Activated T-cell treated with anti-CD3 and anti-CD28 coated beads, Interleukin-2, amount 50 U/mL, for 72 hours (primary cell): ENCODE results near the gene ANKRD62. TPM values are rescaled to one million over a fixed set of nuclear protein-coding genes. Genes with fewer than 3 reads are reported as not detected.
A peak's percentile ranks its signal among the peaks of the same experiment; 100 is the strongest.
"Not testable (repeated sequence)": the region's sequence is repeated elsewhere in the genome, so short reads cannot be mapped to it uniquely, and the experiment has no call there.

ENCODE experiments used
- ATAC-seq, 2 donors: fragments of 150-1000 bp; cut with Tn5 transposase; replicated peaks in 1 of 2; 2 replicates each; pipeline ENCODE4 v1.10.0; 2021; ENCODE audit warnings: moderate library complexity in 2 of 2, mild to moderate bottlenecking in 1 of 2
- DNase-seq, 2 donors: peaks; one replicate each; pipeline ENCODE4 v3.0.0; 2021 to 2022; ENCODE audit warnings: mixed read lengths in 1 of 2
- H3K27ac Mint-ChIP-seq: one replicate; pipeline ENCODE4 v1.8.0; 2022; ENCODE audit warnings: mild to moderate bottlenecking, moderate library complexity, mixed read lengths
- H3K27me3 Mint-ChIP-seq: one replicate; pipeline ENCODE4 v1.8.0; 2022; ENCODE audit warnings: low read depth, mixed read lengths
- H3K36me3 Mint-ChIP-seq, 2 donors: one replicate each; pipeline ENCODE4 v1.8.0; 2022; ENCODE audit warnings: mixed read lengths in 2 of 2, mild to moderate bottlenecking in 1 of 2; ENCODE audit not compliant: insufficient read depth in 2 of 2
- H3K4me1 Mint-ChIP-seq: one replicate; pipeline ENCODE4 v1.8.0; 2022; ENCODE audit warnings: low read depth, mixed read lengths
- H3K4me3 Mint-ChIP-seq, 2 donors: one replicate each; pipeline ENCODE4 v1.8.0; 2022; ENCODE audit warnings: mild to moderate bottlenecking in 2 of 2, mixed read lengths in 2 of 2, moderate library complexity in 2 of 2
- H3K9me3 Mint-ChIP-seq, 2 donors: one replicate each; pipeline ENCODE4 v1.8.0; 2022; ENCODE audit warnings: mixed read lengths in 2 of 2
- total RNA-seq, 2 donors: library from RNA; stranded (reverse); gene quantifications; one replicate each; pipeline ENCODE4 v1.2.3, GENCODE V29; 2022

The ANKRD62 gene
- total RNA-seq, 2 donors from 2014 or later: not detected

DNA sequence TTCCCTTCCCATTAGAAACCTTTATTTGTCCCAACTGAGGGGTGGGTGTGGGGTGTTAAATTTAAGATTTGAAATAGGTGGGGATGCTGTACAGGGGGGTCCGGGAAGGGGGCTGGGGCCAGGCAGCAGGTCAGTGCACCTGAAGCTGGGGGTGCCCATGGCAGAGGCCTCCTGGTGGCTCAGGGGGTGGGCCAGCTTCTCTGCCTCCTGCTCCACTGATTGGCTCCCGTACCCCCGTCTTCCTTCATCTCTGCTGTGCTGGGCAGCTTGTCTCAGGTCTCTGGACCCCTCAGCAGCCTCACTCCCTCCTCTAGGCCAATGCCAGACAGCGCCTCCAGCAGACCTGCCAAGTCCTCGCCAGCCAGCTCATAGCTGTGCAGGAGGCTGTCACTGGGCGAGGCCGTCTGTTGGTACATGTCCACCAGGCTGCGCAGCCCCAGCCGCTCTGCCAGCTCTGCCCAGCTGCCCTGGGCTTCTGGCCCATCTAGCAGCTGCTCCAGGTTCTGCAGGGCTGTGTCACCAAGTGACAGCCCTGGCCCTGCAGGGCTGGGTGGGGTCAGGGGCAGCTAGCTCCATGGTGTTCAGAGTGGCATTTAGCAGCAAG lies 2.0 kb upstream of the ANKRD62 start:
- Mint-ChIP-seq H3K27ac (no peak overlapping the region), H3K27me3 (no peaks in the 10 kb centered on the region), H3K4me1 (no peaks in the 10 kb centered on the region), H3K4me3 (no peak overlapping the region), H3K9me3 (peaks cover 0 to 2% of the 10 kb centered on the region in 2 donors), H3K36me3 (peaks cover 0 to 3% of the 10 kb centered on the region in 2 donors)
- DNase-seq (no peak), ATAC-seq (no peak)

DNA sequence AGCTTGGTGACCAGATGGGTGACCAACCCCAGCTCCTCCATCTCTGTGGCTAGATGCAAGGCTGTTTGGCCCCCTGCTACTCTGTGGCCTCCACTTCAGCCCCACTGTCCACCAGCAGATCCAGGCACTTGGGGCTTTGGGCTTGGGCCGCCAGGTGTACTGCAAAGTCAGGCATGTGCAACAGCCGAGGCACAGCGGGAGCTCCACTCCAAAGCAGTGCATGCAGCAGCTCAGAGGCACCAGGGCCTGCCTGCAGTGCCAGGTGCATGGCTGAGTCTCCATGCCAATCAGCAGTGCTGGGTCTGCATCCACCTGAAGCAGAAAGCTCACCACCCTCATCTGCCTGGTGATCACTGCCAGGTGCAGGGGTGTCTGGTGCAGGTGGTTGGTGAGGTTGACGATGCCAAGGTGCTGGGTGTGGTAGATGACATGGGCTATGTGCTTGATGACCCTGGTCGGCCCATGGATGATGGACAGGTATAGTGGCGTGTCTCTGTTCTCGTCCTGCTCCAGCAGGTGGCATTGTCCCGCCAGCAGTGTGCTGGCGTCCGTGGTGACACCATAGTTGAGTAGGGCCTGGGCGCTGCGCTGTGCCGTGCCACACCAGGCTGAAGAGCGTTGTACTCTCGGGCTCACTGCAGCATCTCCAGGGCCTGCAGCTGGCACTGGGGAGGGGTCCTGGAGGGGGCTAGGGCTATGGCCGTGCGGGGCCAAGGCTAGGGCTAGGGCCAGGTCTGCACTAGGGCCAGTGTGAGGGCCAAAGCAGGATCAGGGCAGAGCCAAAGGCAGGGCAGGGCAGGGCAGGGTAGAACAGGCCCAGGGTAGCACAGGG lies 1.0 kb upstream of the ANKRD62 start:
- Mint-ChIP-seq H3K4me1 (no peaks in the 10 kb centered on the region), H3K27ac (no peak overlapping the region), H3K36me3 (peaks cover 0 to 3% of the 10 kb centered on the region in 2 donors), H3K4me3 (no peak overlapping the region), H3K9me3 (peaks cover 0 to 2% of the 10 kb centered on the region in 2 donors), H3K27me3 (no peaks in the 10 kb centered on the region)
- DNase-seq (peak in 1 of 2 donors; percentile 15), ATAC-seq (peak; percentile 66 to 72)

DNA sequence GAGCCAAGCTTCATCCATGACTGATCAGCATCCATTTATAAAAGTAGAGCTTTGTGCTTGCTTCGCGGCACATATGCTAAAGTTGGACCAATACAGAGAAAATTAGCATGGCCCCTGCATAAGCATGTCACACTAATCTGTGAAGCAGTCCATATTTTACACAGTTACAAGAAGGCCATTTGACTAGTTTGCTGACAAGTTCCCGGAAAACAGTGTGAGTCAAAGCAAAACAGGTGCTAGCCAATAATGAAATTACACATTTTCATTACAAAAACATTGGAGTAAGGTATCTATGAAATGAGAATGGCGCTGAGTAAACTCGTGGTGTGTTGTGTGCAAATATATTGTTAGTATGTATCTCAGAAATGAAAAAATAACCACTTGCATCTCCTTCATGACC lies 4.7 kb downstream of the ANKRD62 start:
- peak; percentile 86 to 94 for ATAC-seq
- peak overlapping the region; percentile 70 for H3K27ac Mint-ChIP-seq

DNA sequence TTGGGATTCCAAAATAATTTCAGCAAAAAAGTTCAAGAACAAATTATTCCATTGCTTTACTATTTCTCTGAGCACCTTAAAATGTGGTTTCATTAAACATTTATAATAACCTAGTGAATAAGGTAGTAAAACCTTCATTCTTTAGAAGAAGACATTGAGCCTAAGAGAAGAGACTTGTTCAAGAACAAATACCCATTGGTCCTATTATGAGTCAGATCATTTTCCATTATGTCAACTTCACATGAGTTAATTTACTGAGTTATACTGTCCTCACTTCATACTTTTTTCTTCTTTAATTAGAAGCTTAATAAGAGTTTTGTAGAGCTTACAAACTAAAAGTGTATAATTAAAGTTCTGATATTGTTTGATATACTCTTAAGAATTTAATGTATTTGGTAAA lies 5.5 kb downstream of the ANKRD62 start:
- Mint-ChIP-seq H3K4me1 (peaks cover 14% of the 10 kb centered on the region), H3K36me3 (no peaks in the 10 kb centered on the region), H3K9me3 (no peaks in the 10 kb centered on the region), H3K27me3 (peaks cover 16% of the 10 kb centered on the region), H3K27ac (no peak overlapping the region), H3K4me3 (no peak overlapping the region)
- DNase-seq (no peak), ATAC-seq (no peak)

More for the DNA sequence above, 4.7 kb downstream of the ANKRD62 start:
- Mint-ChIP-seq H3K9me3 (peaks cover 0 to 2% of the 10 kb centered on the region in 2 donors), H3K4me3 (peak overlapping the region in 1 of 2 donors; percentile 66), H3K27me3 (peaks cover 16% of the 10 kb centered on the region), H3K36me3 (peaks cover 0 to 2% of the 10 kb centered on the region in 2 donors), H3K4me1 (peaks cover 14% of the 10 kb centered on the region)
- peak in 1 of 2 donors; percentile 46 for DNase-seq

DNA sequence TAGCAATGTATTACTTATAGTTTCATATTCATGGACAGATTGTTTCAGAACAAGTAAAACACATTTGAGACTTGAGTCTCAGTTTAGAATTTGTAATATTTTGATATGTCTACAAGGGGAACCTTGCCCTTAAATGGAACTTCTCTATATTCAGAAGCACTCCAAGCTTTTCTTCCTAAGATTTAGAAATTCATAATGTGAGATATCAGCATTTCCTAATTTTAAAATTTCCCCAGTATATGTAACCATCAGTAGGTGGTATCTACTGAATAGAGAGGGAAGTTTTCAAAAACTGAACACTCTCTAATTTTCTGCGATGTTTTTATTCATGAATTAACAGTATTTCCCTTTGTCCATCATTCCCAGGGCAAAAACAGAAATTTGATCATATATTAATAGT lies 7.6 kb downstream of the ANKRD62 start:
- Mint-ChIP-seq H3K4me1 (peaks cover 14% of the 10 kb centered on the region), H3K27me3 (peaks cover 37% of the 10 kb centered on the region), H3K4me3 (no peak overlapping the region), H3K9me3 (no peaks in the 10 kb centered on the region), H3K36me3 (no peaks in the 10 kb centered on the region), H3K27ac (no peak overlapping the region)
- no peak for DNase-seq
- no peak for ATAC-seq

DNA sequence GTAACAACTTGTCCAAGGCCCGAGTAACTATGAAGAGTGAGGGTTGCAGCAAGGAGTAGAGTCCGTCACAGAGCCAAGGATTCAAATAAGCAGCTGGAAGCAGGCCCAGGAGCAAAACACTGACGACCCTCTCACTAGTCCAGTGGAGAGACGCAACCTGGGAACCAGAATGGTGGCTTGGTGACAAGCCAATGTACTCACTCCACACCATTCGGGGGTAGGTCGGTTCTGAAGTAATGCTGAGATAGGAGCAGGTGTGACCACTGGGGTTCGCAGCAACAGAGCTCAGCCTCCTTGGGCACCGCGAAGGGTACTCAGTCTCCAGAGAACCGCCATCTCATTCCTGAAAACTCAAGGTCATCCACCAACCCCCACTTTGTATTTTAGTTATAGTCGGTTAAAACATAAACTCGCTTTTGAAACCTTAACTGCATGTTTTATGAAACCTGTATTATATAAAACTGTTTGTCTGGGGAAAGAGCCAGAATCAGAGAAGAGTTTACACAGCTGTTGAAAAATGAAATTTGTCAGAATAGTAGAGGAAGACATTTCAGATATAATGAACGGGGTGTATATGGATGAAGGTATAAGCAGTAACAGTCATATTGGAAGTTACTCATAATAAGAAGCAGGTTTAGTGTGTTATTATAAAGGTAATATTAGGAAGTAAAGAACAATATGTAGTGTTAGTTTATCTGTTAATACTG lies 8.6 kb downstream of the ANKRD62 start:
- no peak for ATAC-seq
- Mint-ChIP-seq H3K36me3 (no peaks in the 10 kb centered on the region), H3K27me3 (peaks cover 47% of the 10 kb centered on the region), H3K4me3 (no peak overlapping the region), H3K27ac (no peak overlapping the region), H3K9me3 (no peaks in the 10 kb centered on the region), H3K4me1 (peaks cover 14% of the 10 kb centered on the region)
- no peak for DNase-seq

DNA sequence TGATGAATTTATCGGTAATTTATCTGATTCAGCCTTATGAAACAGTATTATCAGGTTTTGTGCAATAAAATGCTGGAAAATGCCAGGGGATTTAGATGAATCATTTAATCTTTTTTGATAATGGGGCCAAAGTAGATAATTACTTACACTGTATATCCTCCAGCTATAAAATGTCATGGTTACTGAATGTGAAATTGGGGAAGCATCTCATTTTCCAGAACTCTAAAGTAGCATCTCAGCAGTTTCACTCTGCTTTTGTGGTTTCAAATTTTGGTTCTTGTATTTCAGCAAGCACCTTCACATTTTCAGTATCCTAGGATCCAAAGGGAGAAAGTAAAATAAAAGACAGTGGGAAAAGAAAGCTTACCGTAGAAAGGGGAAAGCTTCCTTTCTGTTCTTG lies 12.8 kb downstream of the ANKRD62 start:
- H3K4me3 Mint-ChIP-seq: no peak overlapping the region
- H3K27me3 Mint-ChIP-seq: peaks cover 58% of the 10 kb centered on the region
- peaks cover 0 to under 1% of the 10 kb centered on the region in 2 donors for H3K9me3 Mint-ChIP-seq
- H3K27ac Mint-ChIP-seq: no peak overlapping the region
- peaks cover 0 to under 1% of the 10 kb centered on the region in 2 donors for H3K36me3 Mint-ChIP-seq
- DNase-seq (no peak), ATAC-seq (no peak)
- no peaks in the 10 kb centered on the region for H3K4me1 Mint-ChIP-seq

DNA sequence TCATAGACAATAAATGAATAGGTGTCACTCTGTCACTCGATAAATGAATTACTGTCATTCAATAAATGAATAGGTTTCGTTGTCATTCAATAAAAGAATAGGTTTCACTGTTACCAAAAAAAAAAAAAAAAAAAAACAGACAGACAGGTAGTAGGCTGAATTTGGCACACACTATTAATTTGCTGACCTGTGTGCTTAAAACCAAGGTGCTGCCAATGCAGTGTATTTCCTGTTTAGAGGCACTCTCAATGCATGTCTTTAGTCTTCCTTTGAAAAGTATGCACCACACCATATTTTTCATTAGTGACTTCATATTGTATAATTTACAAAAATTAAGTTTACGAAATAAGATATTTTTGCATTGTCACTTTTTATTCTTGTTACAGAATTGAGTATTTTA lies 16.2 kb downstream of the ANKRD62 start:
- Mint-ChIP-seq H3K27me3 (peaks cover 45% of the 10 kb centered on the region), H3K36me3 (peaks cover 0 to 2% of the 10 kb centered on the region in 2 donors), H3K4me3 (no peak overlapping the region), H3K9me3 (peaks cover 0 to 2% of the 10 kb centered on the region in 2 donors), H3K4me1 (no peaks in the 10 kb centered on the region), H3K27ac (no peak overlapping the region)
- DNase-seq: no peak
- ATAC-seq: no peak

DNA sequence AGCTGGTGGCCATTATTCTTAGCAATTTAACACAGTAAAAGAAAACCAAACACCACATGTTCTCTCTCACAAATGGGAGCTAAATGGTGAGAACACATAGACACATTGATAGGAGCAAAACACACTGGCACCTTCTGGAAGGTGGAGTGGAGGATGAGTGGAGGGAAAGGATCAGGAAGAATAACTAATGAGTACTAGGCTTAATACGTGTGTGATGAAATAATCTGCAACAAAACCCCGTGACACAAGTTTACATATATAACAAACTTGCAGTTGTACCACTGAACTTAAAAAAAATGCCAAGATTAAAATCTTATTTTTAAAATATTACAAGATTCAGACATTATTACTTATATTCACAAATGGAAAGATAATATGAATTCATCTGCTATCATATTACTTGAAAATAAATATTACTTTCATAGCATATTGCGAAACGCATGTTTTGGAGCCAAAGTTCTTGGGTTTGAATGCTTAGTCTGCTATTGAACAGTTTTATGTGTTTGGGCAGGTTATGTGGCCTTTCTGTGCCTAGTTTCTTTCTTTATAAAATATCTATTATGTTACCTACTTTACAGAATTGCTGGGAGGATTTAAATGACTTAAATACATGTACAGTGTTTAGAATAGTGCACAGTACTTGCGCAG lies 20.5 kb downstream of the ANKRD62 start:
- ATAC-seq: no peak
- H3K4me3 Mint-ChIP-seq: no peak overlapping the region
- peaks cover 0 to 2% of the 10 kb centered on the region in 2 donors for H3K9me3 Mint-ChIP-seq
- no peak overlapping the region for H3K27ac Mint-ChIP-seq
- H3K36me3 Mint-ChIP-seq: peaks cover 0 to 2% of the 10 kb centered on the region in 2 donors
- no peak for DNase-seq
- peaks cover 20% of the 10 kb centered on the region for H3K27me3 Mint-ChIP-seq
- no peaks in the 10 kb centered on the region for H3K4me1 Mint-ChIP-seq

DNA sequence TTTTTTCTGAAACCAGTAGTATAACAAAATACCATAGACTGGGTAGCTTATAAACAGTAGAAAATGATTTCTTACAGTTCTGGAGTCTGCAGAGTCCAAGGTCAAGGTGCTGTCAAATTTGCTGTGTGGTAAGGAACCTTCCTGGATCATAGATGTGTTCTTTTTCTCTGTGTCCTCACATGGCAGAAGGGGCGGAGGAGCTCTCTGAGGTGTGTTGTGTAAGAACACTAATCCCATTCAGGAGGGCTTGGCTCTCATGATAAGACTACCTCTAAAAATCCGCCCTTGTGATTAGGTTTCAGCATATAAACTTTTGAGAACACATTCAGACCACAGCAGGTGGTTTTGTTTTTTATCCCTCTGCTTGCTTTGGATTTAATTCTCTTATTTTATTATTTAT lies 25.7 kb downstream of the ANKRD62 start:
- ATAC-seq: no peak
- DNase-seq: no peak
- H3K9me3 Mint-ChIP-seq: no peaks in the 10 kb centered on the region
- H3K27me3 Mint-ChIP-seq: peaks cover 28% of the 10 kb centered on the region
- no peaks in the 10 kb centered on the region for H3K4me1 Mint-ChIP-seq
- H3K27ac Mint-ChIP-seq: no peak overlapping the region
- H3K4me3 Mint-ChIP-seq: no peak overlapping the region
- H3K36me3 Mint-ChIP-seq: no peaks in the 10 kb centered on the region

DNA sequence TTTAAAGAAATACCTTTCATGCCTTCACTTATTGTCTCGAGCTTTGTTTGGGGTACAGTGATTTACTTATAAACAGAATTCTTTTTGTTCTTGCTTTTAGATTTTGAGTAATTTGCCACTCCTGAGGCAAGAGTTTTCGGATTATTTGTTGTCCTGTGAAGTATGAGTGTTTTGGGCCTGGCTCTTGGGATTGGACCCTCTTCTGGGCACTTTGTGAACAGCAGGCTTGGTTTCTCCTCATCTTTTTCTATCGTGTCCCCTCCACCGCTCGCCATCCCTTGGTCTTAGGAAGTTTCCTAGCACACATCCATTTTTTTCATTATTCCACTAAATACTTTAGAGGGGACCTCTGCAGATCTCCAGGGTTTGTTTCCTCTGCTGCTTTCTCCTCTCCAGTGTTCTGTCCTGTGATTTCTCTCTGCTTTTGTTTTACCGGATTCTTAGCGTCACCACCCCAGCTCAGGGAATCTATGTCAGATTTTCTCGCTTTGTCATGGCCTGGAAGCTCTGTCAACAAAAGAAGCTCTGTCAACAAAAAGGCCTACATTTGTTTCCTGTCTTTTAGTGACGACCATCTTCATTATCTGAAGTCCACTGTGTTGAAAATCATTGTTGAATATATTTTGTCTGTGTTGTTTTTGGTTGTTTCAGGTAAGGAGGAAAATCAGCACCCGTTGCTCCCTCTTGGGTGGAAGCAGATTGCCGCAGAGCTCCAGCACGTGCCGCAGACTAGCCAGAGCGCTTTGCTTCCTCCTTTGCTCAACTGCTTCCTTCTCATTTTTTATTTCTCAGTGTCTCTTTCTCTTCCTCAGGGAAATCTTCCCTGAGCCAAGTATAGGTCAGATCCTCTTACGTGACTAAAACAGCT lies 27.8 kb downstream of the ANKRD62 start:
- Mint-ChIP-seq H3K27me3 (peaks cover 40% of the 10 kb centered on the region), H3K4me3 (no peak overlapping the region), H3K4me1 (no peaks in the 10 kb centered on the region), H3K27ac (no peak overlapping the region), H3K9me3 (no peaks in the 10 kb centered on the region), H3K36me3 (no peaks in the 10 kb centered on the region)
- ATAC-seq (no peak), DNase-seq (no peak)

DNA sequence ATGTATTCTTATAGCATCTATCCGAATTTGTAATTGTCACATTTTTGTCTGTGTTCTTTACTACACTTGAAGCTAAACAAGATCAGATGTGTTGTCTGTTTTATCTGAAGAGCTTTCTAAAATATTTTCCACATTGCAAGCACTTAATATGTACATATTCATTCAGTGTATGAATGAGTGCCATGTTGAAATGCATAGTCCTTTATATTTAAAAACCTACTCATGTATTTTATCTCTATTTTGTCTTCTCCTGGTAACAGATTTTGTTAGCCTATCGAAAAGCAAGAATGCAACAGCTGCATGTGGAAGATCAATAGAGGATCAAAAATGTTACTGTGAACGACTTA lies 28.4 kb downstream of the ANKRD62 start:
- H3K27me3 Mint-ChIP-seq: peaks cover 44% of the 10 kb centered on the region
- not testable (repeated sequence) for H3K36me3 Mint-ChIP-seq, H3K4me3 Mint-ChIP-seq, H3K4me1 Mint-ChIP-seq, H3K9me3 Mint-ChIP-seq, ATAC-seq, DNase-seq, H3K27ac Mint-ChIP-seq
